GM19455 (cell line): ENCODE results near the gene CAMK2A.

ENCODE experiments used
- ATAC-seq: cut with Tn5 transposase; IDR thresholded peaks from one replicate; pipeline ENCODE4 v1.9.1; 2021; ENCODE audit not compliant: unreplicated experiment

Gene CAMK2A

GRCh38 chr5:150172145-150172544 is 117.4 kb downstream of the CAMK2A start:
- no peak for ATAC-seq
